Measurements from ENCODE around the gene SDHAF2. TPM values are rescaled to one million over a fixed set of nuclear protein-coding genes. Genes with fewer than 3 reads are reported as not detected.
"Not testable (repeated sequence)": the region's sequence is repeated elsewhere in the genome, so short reads cannot be mapped to it uniquely, and the experiment has no call there.

The SDHAF2 gene
- total and polyA plus RNA-seq, 2 donors (not counting 1 experiment from before 2014, with no cell fraction given): 61.8 to 65.3 TPM

DNA sequence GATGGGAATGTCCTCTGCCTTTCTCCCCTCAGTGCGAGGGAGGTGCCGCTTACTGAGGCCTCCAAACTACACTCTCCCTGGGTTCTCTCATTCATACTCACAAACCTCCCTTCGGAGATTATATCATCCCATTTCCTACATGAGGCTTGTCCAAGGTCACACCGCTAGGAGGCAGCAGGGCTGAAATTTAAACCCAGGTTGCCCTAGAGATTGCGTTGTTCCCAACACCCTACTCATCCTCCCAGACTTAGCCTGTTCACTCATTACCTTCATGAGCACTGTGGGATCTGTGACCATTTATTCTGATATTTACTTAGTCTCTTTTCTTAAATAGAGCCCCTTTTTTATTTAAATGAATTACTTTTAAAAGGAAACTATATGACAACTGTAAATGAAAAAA lies 31.1 kb downstream of the SDHAF2 start:
- Histone ChIP-seq H3K4me1 (ENCODE audit: control insufficient read depth, extremely low read depth, insufficient read depth, low read length) (no peaks in the 10 kb centered on the region), H4K20me1 (ENCODE audit: control insufficient read depth, extremely low read depth, insufficient read depth, low read length) (no peaks in the 10 kb centered on the region), H2AFZ (ENCODE audit: low read length) (no peak overlapping the region), H3K79me2 (ENCODE audit: control insufficient read depth, insufficient read depth, low read length) (no peaks in the 10 kb centered on the region), H3K27ac (ENCODE audit: insufficient read depth, low read length) (no peak overlapping the region), H3K27me3 (ENCODE audit: control insufficient read depth, insufficient read depth, low read length) (no peaks in the 10 kb centered on the region), H3K4me2 (ENCODE audit: extremely low read depth, insufficient read depth, low read length) (no peak overlapping the region), H3K4me3 (replicated peaks in 1 of 4; ENCODE audit: control extremely low read depth in 1 of 4, insufficient read depth in 1 of 4, low read depth in 3 of 4, low read length in 4 of 4) (no peak overlapping the region), H3K36me3 (ENCODE audit: control insufficient read depth, insufficient read depth, low read length) (no peaks in the 10 kb centered on the region), H3K9me3 (ENCODE audit: control insufficient read depth, insufficient read depth, low read depth, low read length) (no peaks in the 10 kb centered on the region), H3K9ac (ENCODE audit: insufficient read depth, low read length) (no peak overlapping the region)
- no peak for DNase-seq (ENCODE audit: low read depth in 2 of 2)
- TF ChIP-seq, protein P1, sequence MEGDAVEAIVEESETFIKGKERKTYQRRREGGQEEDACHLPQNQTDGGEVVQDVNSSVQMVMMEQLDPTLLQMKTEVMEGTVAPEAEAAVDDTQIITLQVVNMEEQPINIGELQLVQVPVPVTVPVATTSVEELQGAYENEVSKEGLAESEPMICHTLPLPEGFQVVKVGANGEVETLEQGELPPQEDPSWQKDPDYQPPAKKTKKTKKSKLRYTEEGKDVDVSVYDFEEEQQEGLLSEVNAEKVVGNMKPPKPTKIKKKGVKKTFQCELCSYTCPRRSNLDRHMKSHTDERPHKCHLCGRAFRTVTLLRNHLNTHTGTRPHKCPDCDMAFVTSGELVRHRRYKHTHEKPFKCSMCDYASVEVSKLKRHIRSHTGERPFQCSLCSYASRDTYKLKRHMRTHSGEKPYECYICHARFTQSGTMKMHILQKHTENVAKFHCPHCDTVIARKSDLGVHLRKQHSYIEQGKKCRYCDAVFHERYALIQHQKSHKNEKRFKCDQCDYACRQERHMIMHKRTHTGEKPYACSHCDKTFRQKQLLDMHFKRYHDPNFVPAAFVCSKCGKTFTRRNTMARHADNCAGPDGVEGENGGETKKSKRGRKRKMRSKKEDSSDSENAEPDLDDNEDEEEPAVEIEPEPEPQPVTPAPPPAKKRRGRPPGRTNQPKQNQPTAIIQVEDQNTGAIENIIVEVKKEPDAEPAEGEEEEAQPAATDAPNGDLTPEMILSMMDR (conservative IDR thresholded peaks at IDR 0.05 in 1 of 2, IDR thresholded peaks at IDR 0.05 in 1 of 2; ENCODE audit: low read depth in 1 of 2, low read length in 2 of 2): no peak
- TF ChIP-seq EZH2 (IDR thresholded peaks at IDR 0.05; ENCODE audit: low read length, missing control alignments): no peak

DNA sequence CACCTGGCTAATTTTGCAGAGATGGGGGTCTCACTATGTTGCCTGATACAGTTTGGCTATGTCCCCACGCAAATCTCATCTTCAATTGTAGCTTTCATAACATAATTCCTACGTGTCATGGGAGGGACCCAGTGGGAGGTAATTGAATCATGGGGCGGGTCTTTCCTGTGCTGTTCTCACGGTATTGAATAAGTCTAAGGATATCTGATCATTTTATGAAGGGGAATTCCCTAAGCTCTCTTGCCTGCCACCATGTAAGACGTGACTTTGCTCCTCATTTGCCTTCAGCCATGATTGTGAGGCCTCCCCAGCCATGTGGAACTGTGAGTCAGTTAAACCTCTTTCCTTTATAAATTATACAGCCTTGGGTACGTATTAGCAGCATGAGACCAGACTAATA lies 37.7 kb downstream of the SDHAF2 start:
- H3K4me1 ChIP-seq (ENCODE audit: control insufficient read depth, extremely low read depth, insufficient read depth, low read length); H3K9me3 ChIP-seq (ENCODE audit: control insufficient read depth, insufficient read depth, low read depth, low read length); H3K4me2 ChIP-seq (ENCODE audit: extremely low read depth, insufficient read depth, low read length); H3K4me3 ChIP-seq (replicated peaks in 1 of 4; ENCODE audit: control extremely low read depth in 1 of 4, insufficient read depth in 1 of 4, low read depth in 3 of 4, low read length in 4 of 4); H2AFZ ChIP-seq (ENCODE audit: low read length); H3K9ac ChIP-seq (ENCODE audit: insufficient read depth, low read length); H4K20me1 ChIP-seq (ENCODE audit: control insufficient read depth, extremely low read depth, insufficient read depth, low read length); H3K27me3 ChIP-seq (ENCODE audit: control insufficient read depth, insufficient read depth, low read length); H3K36me3 ChIP-seq (ENCODE audit: control insufficient read depth, insufficient read depth, low read length); H3K79me2 ChIP-seq (ENCODE audit: control insufficient read depth, insufficient read depth, low read length); DNase-seq (ENCODE audit: low read depth in 2 of 2); H3K27ac ChIP-seq (ENCODE audit: insufficient read depth, low read length): not testable (repeated sequence)

DNA sequence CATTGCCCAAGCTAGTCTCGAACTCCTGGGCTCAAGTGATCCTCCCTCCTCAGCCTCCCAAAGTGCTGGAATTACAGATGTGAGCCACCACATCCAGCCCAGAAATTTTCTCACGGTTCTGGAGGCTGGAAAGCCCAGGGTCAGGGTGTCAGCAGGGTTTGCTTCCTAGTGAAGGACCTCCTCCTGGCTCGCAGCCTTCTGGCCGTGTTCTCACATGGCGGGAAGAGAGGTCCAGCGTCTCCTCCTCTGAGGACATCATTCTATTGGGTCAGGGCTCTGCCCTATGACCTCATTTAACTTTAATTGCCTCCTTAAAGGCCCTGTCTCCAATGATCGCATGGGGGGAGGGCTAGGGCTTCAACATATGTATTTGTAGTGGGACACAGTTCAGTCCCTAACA lies 38.1 kb downstream of the SDHAF2 start:
- Histone ChIP-seq H3K9me3 (ENCODE audit: control insufficient read depth, insufficient read depth, low read depth, low read length) (no peaks in the 10 kb centered on the region), H3K4me2 (ENCODE audit: extremely low read depth, insufficient read depth, low read length) (no peak overlapping the region), H4K20me1 (ENCODE audit: control insufficient read depth, extremely low read depth, insufficient read depth, low read length) (no peaks in the 10 kb centered on the region), H2AFZ (ENCODE audit: low read length) (no peak overlapping the region), H3K36me3 (ENCODE audit: control insufficient read depth, insufficient read depth, low read length) (peaks cover 1% of the 10 kb centered on the region), H3K9ac (ENCODE audit: insufficient read depth, low read length) (no peak overlapping the region), H3K27me3 (ENCODE audit: control insufficient read depth, insufficient read depth, low read length) (no peaks in the 10 kb centered on the region), H3K27ac (ENCODE audit: insufficient read depth, low read length) (no peak overlapping the region), H3K4me3 (replicated peaks in 1 of 4; ENCODE audit: control extremely low read depth in 1 of 4, insufficient read depth in 1 of 4, low read depth in 3 of 4, low read length in 4 of 4) (no peak overlapping the region), H3K4me1 (ENCODE audit: control insufficient read depth, extremely low read depth, insufficient read depth, low read length) (no peaks in the 10 kb centered on the region), H3K79me2 (ENCODE audit: control insufficient read depth, insufficient read depth, low read length) (no peaks in the 10 kb centered on the region)
- TF ChIP-seq EZH2 (IDR thresholded peaks at IDR 0.05; ENCODE audit: low read length, missing control alignments): no peak
- TF ChIP-seq, protein P1 (conservative IDR thresholded peaks at IDR 0.05 in 1 of 2, IDR thresholded peaks at IDR 0.05 in 1 of 2; ENCODE audit: low read depth in 1 of 2, low read length in 2 of 2): no peak
- no peak for DNase-seq (ENCODE audit: low read depth in 2 of 2)
